Activated T-cell treated with anti-CD3 and anti-CD28 coated beads, Interleukin-2, amount 50 U/mL, for 24 hours (primary cell): ENCODE measurements around the gene PDE6A.
"Not testable (repeated sequence)": the region's sequence is repeated elsewhere in the genome, so short reads cannot be mapped to it uniquely, and the experiment has no call there.

Source experiments
- DNase-seq: peaks from one replicate; pipeline ENCODE4 v3.0.0-alpha.2; 2020
- H3K27ac Mint-ChIP-seq: 2 replicates; pipeline ENCODE4 v1.8.0; 2020; ENCODE audit warnings: mild to moderate bottlenecking, mixed read lengths
- H3K27me3 Mint-ChIP-seq: 2 replicates; pipeline ENCODE4 v1.8.0; 2020; ENCODE audit warnings: mixed read lengths
- H3K36me3 Mint-ChIP-seq: 2 replicates; pipeline ENCODE4 v1.8.0; 2020; ENCODE audit warnings: low read depth, mixed read lengths
- H3K4me1 Mint-ChIP-seq: 2 replicates; pipeline ENCODE4 v1.8.0; 2020; ENCODE audit warnings: low read depth, mixed read lengths
- H3K4me3 Mint-ChIP-seq: 2 replicates; pipeline ENCODE4 v1.8.0; 2020; ENCODE audit warnings: mild to moderate bottlenecking, moderate library complexity, mixed read lengths
- H3K9me3 Mint-ChIP-seq: 2 replicates; pipeline ENCODE4 v1.8.0; 2020; ENCODE audit warnings: mixed read lengths

Gene PDE6A

DNA sequence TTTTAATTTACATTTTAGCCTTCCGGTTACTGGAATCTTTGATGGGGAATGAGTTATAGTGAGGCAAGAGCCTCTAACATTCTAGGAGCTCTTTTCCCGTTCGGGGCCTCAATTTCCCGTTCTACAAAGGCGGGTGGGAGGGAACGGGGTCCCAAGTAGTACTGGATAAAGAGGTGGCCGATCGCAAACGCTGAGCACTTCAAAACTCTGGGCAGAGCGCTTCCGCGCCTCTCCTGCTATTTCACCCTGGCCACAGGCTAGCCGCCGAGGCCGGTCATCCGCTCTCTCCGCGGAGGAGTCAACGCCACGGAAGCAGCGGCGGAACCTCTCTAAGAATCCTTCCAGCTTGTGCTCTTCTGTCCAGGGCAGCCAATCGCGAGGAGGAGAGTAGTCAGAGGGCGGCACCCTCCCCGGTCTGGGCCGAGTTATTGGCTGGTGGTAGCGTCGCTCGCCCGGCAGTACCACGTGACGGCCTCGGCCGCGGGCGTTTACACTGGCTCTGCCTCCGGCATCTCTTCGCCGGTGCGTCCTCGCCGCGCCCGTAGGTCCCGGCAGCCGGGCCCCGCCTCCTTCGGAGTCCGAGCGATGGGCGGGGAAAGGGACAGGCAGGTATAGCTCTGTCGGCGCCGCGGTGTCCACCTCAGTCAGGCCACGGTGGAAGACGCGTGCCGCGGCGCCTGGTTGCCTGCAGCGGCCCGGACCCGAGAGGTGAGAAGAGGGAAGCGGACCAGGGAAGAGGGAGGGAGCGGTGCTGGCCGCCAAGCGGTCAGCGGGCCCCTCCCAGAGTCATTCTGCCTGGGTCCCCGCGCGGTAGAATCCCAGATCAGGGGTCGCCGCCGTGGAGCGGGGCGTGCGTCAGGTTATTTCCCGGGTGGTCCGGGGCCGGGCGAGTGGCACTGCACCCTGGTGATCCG lies 15.9 kb upstream of the PDE6A start, which contains the start of gene SLC26A2:
SLC26A2 (plus strand) TSS at position 487 of the 914 bp plus-strand sequence. CDS start 16,895 bp downstream, outside the sequence.
- H3K9me3 Mint-ChIP-seq = no peaks in the 10 kb centered on the region
- peak within 1 kb of the TSS; percentile 100 for H3K27ac Mint-ChIP-seq
- H3K4me1 Mint-ChIP-seq = peaks cover 36% of the 10 kb centered on the region
- H3K27me3 Mint-ChIP-seq = no peaks in the 10 kb centered on the region
- DNase-seq = peak; percentile 93
- H3K36me3 Mint-ChIP-seq = peaks cover 13% of the 10 kb centered on the region
- H3K4me3 Mint-ChIP-seq = peak within 1 kb of the TSS; percentile 90

GRCh38 chr5:149959406-149960236 lies 15.0 kb upstream of the PDE6A start:
- Mint-ChIP-seq H3K27me3 (no peaks in the 10 kb centered on the region), H3K4me1 (peaks cover 35% of the 10 kb centered on the region)

DNA sequence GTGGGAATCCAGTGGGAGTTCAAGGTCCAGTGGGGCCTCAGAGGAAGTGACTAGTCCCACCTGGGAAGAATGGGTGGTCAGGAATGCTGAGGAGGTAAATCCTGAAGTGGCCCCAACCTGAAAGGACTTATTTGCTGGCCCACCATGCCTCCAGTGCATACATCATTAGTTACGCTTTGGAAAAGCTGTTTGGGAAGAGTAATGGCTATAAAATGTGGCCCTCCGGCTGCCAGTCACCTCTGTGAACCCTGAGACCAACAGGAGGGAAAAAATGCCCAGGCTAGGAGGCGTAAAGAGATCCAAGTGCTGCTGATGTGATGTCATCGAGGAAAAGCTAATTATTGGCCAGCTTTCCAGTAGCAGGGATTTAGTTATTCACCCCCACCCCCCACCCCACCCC lies 13.3 kb upstream of the PDE6A start:
- no peak for DNase-seq
- Mint-ChIP-seq H3K36me3 (peaks cover 10% of the 10 kb centered on the region), H3K27me3 (no peaks in the 10 kb centered on the region), H3K4me1 (peaks cover 33% of the 10 kb centered on the region), H3K27ac (no peak overlapping the region), H3K9me3 (no peaks in the 10 kb centered on the region), H3K4me3 (no peak overlapping the region)

More at GRCh38 chr5:149959406-149960236, 15.0 kb upstream of the PDE6A start:
- peak; percentile 68 for DNase-seq
- Mint-ChIP-seq H3K36me3 (peaks cover 13% of the 10 kb centered on the region), H3K27ac (peak overlapping the region; percentile 100), H3K4me3 (peak overlapping the region; percentile 90), H3K9me3 (no peaks in the 10 kb centered on the region)

GRCh38 chr5:149956685-149957084 lies 12.1 kb upstream of the PDE6A start:
- Mint-ChIP-seq H3K4me1 (peaks cover 21% of the 10 kb centered on the region), H3K9me3 (no peaks in the 10 kb centered on the region), H3K27me3 (no peaks in the 10 kb centered on the region), H3K4me3 (no peak overlapping the region), H3K36me3 (peaks cover 10% of the 10 kb centered on the region), H3K27ac (no peak overlapping the region)
- DNase-seq = no peak

DNA sequence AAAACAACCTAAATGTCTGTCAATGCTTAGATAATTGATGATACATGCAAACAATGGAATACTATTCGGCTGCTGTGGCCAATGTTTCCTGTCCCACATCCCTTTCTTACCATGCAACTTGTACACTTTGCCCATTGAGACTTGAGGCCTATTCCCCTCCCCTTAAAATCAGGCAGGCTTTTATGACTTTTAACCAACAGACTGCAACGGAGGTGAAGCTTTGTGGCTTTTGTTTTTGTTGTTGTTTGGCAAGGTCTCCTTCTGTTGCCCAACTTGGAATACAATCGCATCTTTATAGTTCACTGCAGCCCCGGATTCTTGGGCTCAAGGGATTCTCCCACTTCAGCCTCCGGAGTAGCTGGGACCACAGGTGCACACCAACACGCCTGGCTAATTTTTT lies 10.2 kb upstream of the PDE6A start:
- DNase-seq = no peak
- H3K27me3 Mint-ChIP-seq = no peaks in the 10 kb centered on the region
- H3K27ac Mint-ChIP-seq = no peak overlapping the region

DNA sequence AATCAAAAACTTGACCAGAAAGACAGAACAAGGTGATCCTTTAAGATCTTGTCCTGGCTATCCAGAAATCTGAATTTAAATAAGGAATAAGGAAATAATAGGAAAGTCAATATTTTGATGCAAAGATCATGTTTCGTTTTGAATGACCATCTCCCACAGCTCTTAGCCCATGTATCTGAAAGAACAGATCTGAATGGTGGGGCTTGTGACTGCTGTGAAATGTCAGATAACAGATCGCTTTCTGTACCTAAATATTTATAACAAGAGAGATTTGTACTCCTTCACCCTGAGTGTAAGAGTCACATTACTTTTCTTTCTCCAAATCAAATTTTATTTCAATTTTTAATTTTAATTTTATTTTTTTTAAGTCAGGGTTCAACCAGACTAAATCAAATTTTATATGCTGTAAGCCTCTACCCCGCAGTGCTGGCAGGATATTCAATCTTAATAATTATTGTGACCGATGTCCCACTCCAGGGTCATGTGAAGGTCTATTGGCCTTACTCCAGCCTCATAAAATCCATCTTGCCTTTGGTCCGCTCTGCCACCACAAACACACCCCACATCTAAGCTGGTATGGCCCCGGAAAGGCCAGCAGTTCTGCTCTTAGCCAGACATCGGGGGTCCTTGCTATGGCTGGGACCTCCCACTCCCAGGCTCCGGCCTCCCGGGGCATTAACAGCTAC lies 9.0 kb upstream of the PDE6A start:
- no peak overlapping the region for H3K27ac Mint-ChIP-seq
- no peaks in the 10 kb centered on the region for H3K27me3 Mint-ChIP-seq
- H3K36me3 Mint-ChIP-seq = no peaks in the 10 kb centered on the region
- no peaks in the 10 kb centered on the region for H3K9me3 Mint-ChIP-seq
- H3K4me1 Mint-ChIP-seq = no peaks in the 10 kb centered on the region
- no peak overlapping the region for H3K4me3 Mint-ChIP-seq
- no peak for DNase-seq

More for the DNA sequence above, 10.2 kb upstream of the PDE6A start:
- peaks cover 3% of the 10 kb centered on the region for H3K36me3 Mint-ChIP-seq
- H3K9me3 Mint-ChIP-seq = no peaks in the 10 kb centered on the region
- H3K4me1 Mint-ChIP-seq = peaks cover 11% of the 10 kb centered on the region
- no peak overlapping the region for H3K4me3 Mint-ChIP-seq

DNA sequence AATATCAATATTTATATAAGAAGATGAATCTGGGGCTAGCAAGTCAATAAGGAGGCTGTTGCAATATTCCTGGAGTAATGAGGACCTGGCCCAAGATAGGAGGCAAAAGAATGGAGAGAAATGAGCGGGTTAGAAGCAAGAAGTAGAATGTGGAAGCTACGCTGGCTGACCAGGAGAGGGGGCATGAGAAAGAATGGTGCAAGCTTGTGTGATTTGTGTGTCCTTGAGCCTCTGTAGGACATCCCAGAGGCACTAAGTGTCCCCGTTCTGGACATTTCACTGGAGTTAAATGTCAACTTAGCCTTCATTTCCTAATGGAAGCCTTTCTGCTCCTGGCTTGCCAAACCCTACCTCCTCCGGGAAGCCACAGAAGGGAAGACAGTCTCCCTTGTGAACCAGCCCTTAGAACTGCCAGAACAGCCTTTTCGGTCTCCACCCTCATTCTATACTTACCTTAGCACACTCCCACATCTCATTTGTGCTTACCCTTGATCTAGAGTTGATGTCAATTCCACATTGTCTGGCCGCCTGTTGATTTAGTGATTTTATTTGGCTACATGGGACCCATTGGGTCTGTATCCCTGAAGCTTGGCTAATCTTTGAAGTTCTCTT lies 6.7 kb upstream of the PDE6A start:
- H3K27me3 Mint-ChIP-seq = peaks cover 3% of the 10 kb centered on the region
- no peaks in the 10 kb centered on the region for H3K36me3 Mint-ChIP-seq
- no peak overlapping the region for H3K27ac Mint-ChIP-seq
- no peak for DNase-seq
- H3K4me1 Mint-ChIP-seq = no peaks in the 10 kb centered on the region
- no peaks in the 10 kb centered on the region for H3K9me3 Mint-ChIP-seq
- H3K4me3 Mint-ChIP-seq = no peak overlapping the region

DNA sequence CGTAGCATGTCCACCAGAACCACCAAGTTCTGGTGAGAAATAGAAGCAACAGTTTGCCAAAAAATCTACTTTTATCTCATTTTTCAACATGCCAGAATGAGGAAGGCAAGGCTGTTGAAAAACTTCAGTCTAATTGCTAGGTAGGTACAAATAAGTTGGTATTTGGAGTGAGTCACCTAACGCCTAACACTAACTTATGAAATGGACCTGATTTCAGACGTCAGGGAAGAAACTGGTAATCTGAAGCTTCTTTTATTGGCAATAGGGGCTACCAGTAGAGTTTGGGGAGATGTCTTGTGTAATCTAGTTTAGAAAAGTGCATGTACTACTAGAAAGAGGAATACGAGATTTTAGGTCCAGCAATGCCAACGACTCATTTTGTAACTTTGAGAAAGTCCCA lies 4.4 kb upstream of the PDE6A start:
- Mint-ChIP-seq H3K27me3 (peaks cover 3% of the 10 kb centered on the region), H3K36me3 (no peaks in the 10 kb centered on the region), H3K9me3 (no peaks in the 10 kb centered on the region), H3K4me3 (no peak overlapping the region), H3K27ac (no peak overlapping the region), H3K4me1 (no peaks in the 10 kb centered on the region)
- DNase-seq = no peak

GRCh38 chr5:149946118-149946517 lies 1.5 kb upstream of the PDE6A start:
- no peaks in the 10 kb centered on the region for H3K36me3 Mint-ChIP-seq
- H3K4me1 Mint-ChIP-seq = no peaks in the 10 kb centered on the region
- H3K9me3 Mint-ChIP-seq = no peaks in the 10 kb centered on the region
- H3K4me3 Mint-ChIP-seq = no peak overlapping the region
- DNase-seq = no peak
- H3K27me3 Mint-ChIP-seq = peaks cover 3% of the 10 kb centered on the region
- no peak overlapping the region for H3K27ac Mint-ChIP-seq

GRCh38 chr5:149943177-149943949 lies 1.2 kb downstream of the PDE6A start:
- H3K4me3 Mint-ChIP-seq, H3K27ac Mint-ChIP-seq, H3K36me3 Mint-ChIP-seq, DNase-seq, H3K4me1 Mint-ChIP-seq, H3K27me3 Mint-ChIP-seq, H3K9me3 Mint-ChIP-seq: not testable (repeated sequence)

DNA sequence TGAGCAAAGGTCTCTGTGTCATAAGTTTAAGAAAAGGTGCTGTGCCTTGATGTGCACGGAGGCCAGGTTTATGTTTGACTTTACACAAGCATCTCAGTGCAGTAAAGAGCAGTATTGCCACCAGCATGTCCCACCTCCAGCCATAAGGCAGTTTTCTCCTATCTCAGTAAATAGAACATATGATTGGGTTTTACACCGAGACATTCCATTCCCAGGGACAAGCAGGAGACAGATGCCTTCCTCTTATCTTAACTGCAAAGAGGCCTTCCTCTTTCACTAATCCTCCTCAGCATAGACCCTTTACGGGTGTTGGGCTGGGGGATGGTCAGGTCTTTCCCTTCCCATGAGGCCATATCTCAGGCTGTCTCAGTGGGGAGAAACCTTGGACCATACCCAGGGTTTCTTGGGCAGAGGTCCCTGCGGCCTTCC lies 1.8 kb downstream of the PDE6A start:
- not testable (repeated sequence) for H3K9me3 Mint-ChIP-seq, H3K27me3 Mint-ChIP-seq

DNA sequence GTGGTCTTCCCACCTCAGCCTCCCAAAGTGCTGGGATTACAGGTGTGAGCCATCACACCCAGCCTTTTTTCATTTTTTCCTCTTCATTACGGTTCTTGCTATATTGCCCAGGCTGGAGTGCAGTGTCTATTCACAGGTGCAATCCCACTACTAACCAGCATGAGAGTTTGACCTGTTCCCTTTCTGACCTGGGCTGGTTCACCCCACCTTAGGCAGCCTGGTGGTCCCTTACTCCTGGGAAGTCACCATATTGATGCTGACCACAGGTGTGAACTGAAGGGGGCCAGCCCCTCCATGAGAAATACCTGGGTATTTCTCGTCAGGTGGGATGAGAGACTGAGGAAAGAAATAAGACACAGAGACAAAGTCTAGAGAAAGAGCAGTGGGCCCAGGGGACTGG lies 2.4 kb downstream of the PDE6A start:
- H3K9me3 Mint-ChIP-seq = no peaks in the 10 kb centered on the region
- DNase-seq = no peak
- peaks cover 8% of the 10 kb centered on the region for H3K4me1 Mint-ChIP-seq
- H3K27ac Mint-ChIP-seq = no peak overlapping the region
- H3K27me3 Mint-ChIP-seq = peaks cover 6% of the 10 kb centered on the region
- no peaks in the 10 kb centered on the region for H3K36me3 Mint-ChIP-seq
- H3K4me3 Mint-ChIP-seq = no peak overlapping the region

More for the DNA sequence above, 1.8 kb downstream of the PDE6A start:
- H3K4me3 Mint-ChIP-seq, H3K36me3 Mint-ChIP-seq, H3K4me1 Mint-ChIP-seq, DNase-seq, H3K27ac Mint-ChIP-seq: not testable (repeated sequence)

- Mint-ChIP-seq H3K27ac (no peak overlapping the region), H3K27me3 (peaks cover 10% of the 10 kb centered on the region)
Measured at GRCh38 chr5:149941795-149942194, 2.8 kb downstream of the PDE6A start.

More at GRCh38 chr5:149941795-149942194, 2.8 kb downstream of the PDE6A start:
- H3K9me3 Mint-ChIP-seq = no peaks in the 10 kb centered on the region
- no peaks in the 10 kb centered on the region for H3K36me3 Mint-ChIP-seq
- no peak for DNase-seq
- no peak overlapping the region for H3K4me3 Mint-ChIP-seq
- peaks cover 8% of the 10 kb centered on the region for H3K4me1 Mint-ChIP-seq
